NCI-H187 (cell line): ENCODE data around the gene HES7.
A peak's percentile ranks its signal among the peaks of the same experiment; 100 is the strongest.
"Not testable (repeated sequence)": the region's sequence is repeated elsewhere in the genome, so short reads cannot be mapped to it uniquely, and the experiment has no call there.

Experiments used
- DNase-seq, 2 experiments: peaks; one replicate each; lab custom pipeline; 2025; lab: John Stamatoyannopoulos, UW

HES7 gene

DNA sequence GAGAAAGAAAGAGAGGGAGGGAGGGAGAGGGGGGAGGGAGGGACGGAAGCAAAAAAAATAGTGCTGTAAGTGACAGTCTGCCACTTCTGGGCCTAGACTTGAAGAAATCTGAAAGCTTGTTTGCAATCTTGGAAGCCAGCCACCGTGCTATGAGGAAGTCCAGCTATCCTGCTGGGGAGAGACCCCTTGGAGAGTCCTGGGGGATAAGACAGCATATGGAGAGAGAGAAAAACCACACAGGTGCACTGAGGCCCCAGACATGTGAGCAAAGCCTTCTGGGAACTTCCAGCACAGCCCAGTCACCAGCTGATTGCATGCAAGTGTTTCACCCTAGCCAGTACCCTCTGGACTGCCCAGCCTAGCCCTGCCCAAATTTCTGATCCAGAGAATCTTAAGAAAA is 23.8 kb downstream of the HES7 start:
- DNase-seq: no peak

DNA sequence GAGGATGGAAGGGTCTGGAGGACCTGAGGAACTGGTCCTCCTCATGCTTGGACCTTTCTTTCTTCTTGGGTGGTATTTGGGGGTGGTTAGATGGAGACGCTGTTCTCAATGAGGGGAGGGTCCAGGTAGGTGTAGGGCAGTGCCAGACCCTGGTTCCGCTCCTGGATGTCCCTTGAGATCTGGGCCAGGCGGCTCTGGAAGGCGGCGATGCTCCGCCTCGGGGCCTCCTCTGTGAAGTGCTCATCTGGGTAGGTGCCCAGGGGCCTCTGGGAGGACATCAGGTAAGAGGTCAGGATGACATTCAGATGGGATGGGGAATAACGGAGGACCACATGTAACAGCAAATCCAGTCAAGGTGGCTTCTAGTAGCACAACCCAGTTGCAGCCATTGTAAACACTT is 27.4 kb downstream of the HES7 start:
- no peak for DNase-seq

DNA sequence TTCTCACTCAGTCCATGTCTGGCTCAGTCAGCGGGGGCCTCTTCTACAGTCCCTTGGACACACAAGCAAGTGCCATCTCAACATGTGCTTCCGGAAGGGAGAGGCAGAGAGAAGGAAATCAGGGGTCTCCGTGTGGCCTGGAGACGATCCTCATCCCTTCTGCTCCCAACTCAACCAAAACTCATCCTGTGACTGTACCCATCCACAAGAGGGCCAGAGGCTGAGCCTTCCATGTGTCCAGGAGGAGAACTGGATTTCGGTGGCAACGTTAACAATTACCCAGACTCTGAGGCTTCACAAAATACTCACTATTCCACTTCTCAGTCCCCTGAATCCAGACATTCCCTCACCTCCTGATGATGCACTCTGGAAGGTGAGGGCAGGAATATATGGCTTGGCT is 28.5 kb downstream of the HES7 start:
- DNase-seq: no peak

GRCh38 chr17:8091033-8091687 is 32.7 kb downstream of the HES7 start:
- no peak for DNase-seq

DNA sequence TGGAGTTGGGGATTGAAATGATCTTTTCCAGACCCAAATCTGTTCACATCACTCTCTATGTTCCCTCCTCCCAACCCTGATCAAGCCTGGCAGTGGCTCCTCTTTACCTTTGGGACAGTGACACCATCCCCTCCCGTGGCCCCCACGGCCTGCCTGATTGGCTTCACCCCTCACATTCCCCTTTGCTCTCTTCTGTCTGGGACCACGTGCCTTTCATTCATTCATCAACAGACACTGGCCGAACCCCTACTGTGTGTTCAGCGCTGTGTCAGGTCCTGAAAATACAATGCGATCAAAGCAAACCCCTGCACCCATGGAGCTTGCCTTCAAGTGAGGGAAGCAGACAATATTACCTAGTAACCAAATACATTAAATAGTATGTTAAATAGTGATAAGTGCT is 34.2 kb downstream of the HES7 start:
- DNase-seq: no peak

DNA sequence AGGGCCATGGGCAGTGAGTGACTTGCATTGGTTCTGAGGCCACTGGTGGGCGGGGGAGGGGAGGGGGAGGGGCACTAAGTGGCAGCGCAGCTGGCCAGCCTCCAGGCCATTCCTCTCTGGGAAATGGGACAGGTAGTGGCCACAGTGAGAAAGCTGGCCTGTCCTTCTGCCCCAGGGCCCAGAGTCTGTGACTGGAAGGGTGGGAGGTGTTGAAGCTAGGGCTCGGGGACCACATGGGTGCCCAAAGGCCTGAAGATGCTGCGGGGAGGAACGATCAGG is 36.0 kb downstream of the HES7 start:
- DNase-seq: no peak

DNA sequence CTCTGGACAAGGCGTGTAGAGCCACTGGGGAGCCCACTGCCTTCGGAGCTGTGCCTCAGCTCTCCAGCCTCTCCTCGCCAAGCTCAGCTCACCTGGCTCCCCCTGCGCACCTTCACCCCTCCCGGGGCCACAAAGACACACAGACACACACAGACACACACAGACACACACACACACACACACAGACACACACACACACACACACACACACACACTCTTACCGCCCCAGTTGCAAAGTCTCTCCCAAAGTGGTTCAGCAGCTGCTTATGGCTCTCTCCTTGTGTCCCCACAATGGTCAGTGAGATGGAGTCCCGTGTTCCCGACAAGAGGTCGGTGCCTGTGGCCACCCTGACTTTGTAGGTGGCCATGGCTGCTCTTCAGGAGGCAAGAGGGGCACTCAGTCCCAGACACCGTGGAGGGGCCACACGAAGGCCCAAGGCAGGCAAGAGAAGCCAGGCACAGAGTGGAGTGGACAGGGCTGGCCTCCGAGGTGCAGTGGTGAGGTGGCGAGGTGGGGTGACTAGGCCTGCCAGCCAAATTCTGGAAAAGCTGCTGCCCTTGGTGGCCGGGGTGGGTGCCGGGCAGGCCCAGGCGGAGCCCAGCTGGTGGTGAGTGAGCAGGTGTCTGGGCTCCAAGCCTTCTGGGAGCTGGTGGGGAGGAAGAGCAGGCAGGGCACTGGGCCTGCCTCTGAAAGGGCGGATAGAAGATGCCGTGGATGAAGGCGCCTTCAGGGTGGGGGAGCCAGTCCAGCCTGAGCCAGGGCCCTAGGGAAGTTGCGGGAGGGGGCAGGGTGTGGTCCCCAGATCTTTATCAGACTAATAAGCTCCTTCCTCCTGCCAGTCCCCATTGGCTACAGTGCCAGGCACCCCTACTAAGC is 36.6 kb downstream of the HES7 start, which contains the start of gene ALOX12B:
ALOX12B (minus strand) TSS at position 642 of the 877 bp plus-strand sequence; CDS start at position 368, 274 bp downstream.
- no peak for DNase-seq

GRCh38 chr17:8084250-8084649 is 39.7 kb downstream of the HES7 start:
- no peak for DNase-seq

DNA sequence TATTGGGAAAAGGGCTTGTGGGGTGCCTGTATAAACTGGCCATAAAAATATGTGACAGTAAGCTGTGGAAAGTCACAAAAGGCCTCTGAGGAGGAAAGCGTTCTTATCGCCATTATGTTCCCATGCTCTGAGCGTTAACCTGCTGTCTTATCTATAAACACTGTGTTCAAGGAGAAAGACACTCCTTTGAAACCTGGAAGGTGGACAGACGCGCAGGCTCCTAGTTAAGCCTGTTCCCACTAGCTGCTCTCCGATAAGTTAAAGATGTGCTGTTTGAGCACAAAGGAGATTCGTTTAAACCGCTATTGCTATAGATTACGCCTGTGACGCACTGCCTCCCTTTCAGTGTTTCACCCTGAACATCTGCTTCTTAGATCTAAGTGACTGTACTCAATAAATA is 41.6 kb downstream of the HES7 start:
- DNase-seq: no peak

DNA sequence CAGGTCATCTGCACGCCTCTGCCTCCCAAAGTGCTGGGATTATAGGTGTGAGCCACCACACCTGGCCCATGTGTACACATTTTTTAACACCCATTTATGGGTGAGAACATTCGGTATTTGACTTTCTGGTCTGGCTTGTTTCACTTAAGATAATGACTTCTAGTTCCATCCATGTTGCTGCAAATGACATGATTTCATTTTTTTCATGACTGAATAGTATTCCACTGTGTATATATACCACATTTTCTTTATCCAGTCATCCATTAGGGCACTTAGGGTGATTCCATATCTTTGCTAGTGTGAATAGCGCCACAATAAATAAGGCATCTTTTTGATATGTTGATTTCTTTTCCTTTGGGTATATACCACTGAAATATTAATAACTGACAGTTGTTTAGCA is 42.0 kb downstream of the HES7 start:
- DNase-seq: no peak

DNA sequence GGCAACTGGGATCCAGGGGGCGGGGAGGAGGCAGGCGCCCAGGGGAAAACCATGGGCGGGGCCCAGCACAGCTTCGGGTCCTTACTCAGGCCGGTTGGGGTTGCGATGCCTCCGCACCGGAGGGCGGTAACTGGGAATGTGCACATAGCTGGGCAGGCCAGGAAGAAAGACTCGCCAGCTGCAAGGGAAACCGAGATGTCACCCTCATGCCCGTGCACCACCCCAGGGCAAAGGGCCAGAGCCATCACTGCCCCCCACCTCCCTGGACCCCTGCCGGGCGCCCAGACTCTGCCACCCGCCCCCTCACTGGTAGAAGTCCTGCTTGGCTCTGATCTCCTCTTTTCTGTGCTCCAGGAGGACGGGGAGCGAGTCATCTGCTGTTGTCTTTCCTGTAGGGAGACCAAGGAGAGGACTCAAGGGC is 43.1 kb downstream of the HES7 start:
- no peak for DNase-seq

- DNase-seq: no peak
These were observed 43.6 kb downstream of the HES7 start for GRCh38 chr17:8080208-8080798.

DNA sequence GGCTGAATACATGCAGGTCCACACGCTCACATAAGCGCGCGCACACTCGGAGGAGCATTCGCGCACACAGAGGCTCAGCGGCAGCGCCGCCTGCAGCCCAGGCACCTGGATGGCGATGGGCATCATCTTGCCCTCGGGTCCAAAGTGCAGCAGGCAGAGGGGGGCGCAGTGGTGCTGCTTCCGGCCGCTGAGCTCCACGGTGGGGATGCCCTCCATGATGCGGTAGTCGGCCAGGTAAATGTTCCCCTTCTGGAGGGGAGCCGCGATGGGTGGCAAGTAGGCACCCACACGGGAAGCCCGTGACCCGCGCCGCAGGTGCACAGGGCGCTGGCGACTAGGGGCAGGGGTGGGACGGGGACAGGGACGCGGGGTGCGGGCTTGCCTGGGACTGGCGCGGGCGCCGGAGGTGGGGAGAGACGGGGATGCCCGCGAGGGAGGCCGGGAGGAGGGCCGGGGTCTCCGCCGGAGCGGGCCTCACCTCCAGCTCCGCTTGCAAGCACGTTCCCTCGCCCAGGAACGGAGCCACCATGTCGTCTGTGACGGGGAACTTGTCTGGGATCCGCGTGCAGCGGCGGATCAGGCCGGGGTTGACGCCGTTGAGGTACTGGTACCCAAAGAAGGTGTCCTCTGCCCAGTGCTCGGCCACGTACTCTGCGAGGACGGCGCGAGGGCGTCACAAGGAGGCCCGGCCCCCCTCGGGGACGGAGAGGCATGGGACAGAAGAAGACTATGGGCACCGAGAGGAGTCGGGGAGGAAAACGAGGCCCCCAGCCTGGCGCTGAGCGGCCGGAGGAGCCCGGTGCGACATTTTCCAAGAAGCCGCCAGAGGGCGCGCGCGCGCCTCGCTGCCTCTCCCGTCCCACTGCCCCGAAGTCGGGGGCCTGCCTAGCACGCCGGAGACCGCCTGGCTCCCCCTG is 44.4 kb downstream of the HES7 start:
- peak in 1 of 2 experiments; percentile 18 for DNase-seq

DNA sequence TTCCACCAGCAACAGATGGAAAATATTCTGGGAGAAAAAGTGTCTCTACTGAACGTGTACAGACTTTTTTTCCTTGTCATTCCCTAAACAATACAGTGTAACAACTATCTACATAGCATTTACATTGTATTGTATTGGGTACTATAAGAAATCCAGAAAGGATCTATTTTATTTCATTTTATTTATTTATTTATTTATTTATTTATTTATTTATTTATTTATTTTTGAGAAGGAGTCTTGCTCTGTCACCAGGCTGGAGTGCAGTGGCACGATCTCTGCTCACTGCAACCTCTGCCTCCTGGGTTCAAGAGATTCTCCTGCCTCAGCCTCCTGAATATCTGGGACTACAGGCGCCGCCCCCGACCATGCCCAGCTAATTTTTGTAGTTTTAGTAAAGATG is 46.0 kb downstream of the HES7 start:
- DNase-seq: not testable (repeated sequence)

- no peak for DNase-seq
These were observed 47.2 kb downstream of the HES7 start for GRCh38 chr17:8076502-8077266.

DNA sequence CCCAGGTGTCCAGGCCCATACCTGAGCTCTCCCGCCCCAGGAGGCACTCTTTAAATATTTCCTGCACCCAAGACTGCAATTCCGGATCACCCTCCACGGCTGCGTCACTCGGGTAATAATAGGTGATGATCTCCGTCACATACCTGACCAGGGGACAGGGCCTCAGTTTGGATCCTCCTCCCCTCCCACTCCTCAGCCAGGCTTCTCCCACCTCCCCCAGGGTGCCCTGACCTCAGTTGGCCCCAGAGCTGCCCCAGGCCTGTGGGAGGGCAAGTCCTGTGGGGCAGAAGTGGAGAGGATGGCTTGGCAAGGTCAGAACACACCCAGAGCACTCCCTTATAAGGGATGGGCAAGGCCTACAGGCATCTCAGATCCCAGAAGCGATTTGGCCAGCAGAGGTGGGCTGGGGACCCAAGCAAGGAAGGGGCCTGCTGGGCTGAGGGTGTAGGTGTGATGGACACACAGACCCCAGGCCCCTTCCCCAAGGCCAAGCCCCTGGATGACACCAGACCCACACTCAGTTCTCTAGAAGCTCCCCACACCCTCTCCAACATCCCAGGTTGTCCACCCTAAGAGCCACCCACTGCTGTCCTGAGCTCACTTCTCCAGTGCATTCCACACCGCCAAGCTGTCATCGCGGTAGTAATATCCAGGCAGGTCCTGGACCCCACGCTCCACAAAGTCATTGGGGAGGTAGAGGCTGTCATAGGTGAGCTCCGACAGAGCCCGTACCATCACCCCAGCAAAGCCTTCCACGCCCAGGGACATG is 48.1 kb downstream of the HES7 start:
- no peak for DNase-seq

- DNase-seq: no peak
These were observed 48.8 kb downstream of the HES7 start for GRCh38 chr17:8075081-8075480.

DNA sequence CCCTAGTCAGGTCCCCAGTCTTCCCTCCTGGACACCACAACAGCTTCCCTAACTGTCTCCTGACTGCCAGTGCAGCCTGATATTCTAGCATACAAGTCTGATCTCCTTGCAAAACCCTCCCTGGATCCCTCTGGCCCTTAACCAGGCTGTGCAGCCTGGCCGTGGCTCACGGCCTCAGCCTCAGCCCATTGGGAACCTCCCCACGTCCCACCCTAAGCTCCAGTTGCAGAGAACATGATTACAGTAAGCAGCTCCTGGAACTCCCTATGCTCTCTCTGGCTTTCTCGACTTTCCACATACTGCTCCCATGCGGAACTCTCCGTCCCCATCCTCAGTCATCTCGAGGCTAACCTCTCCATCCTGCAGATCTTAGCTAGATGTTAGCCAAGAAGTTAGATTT is 49.4 kb downstream of the HES7 start:
- DNase-seq: no peak

DNA sequence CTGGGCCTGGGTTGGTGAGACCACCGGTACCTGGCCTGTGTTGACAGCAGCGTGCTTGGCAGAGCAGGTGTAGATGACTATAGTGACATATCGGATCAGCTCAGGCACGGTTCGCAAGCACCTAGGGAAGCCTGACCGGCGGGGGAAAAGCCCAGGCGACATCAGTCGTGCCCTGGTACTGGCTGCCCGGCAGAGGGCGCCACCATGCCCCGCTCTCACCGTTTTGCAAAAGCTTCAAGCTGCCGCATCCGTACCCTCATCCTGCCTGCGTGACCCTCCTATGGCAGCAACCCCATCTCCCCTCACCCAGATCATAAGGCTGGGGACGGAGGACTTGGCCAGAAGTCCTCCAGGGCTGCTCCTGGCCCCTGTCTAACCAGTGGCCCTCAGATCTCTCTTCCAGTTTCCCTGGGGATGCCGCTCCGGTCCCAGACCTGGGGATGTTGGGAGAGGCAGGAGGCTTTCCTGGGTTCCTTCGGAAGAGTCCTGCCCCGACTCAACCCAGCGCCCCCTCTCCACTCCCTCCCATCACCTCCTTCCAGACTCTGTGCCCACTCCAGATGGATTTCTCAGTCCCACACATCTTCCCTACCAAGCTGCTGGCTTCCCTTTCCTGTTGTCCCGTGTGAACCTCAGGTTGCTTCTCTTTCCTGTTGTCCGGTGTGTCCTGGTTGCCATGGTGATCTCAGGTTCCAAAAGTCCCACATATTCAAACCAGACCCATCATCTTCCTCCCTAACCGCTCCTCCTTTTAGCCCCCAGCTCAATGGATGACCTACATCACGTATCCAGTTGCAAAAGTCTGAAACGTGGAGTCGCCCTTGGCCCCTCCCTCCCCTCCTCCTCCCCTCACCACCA is 50.0 kb downstream of the HES7 start:
- no peak for DNase-seq
